Measurements from ENCODE around the gene ASF1A. TPM values are rescaled to one million over a fixed set of nuclear protein-coding genes. Genes with fewer than 3 reads are reported as not detected.

ASF1A gene
- total and polyA plus RNA-seq, 4 donors, result 5.6 to 27.0 (median 7.2) TPM

GRCh38 chr6:118875672-118876071, 18.3 kb upstream of the ASF1A start:
- Histone ChIP-seq H3K27ac (ENCODE audit: low read depth in 1 of 2, low read length in 2 of 2) (no peak overlapping the region), H3K27me3 (ENCODE audit: control insufficient read depth in 4 of 4, insufficient read depth in 4 of 4, low read length in 3 of 4) (no peaks in the 10 kb centered on the region), H3K36me3 (ENCODE audit: control insufficient read depth in 4 of 4, insufficient read depth in 3 of 4, low read depth in 1 of 4, low read length in 3 of 4) (no peaks in the 10 kb centered on the region), H3K4me3 (ENCODE audit: low read depth in 1 of 3, low read length in 3 of 3) (no peak overlapping the region), H3K9ac (ENCODE audit: low read depth in 1 of 2, low read length in 2 of 2) (no peak overlapping the region), H3K4me1 (ENCODE audit: control insufficient read depth in 4 of 4, insufficient read depth in 4 of 4, low read length in 3 of 4) (peaks cover 0 to 3% (median 0%) of the 10 kb centered on the region in 4 donors), H3K9me3 (ENCODE audit: control insufficient read depth in 4 of 4, low read length in 3 of 4) (no peaks in the 10 kb centered on the region)
- TF ChIP-seq FOXA2 (IDR thresholded peaks at IDR 0.05), result peak; percentile 81
- TF ChIP-seq FOXA1 (IDR thresholded peaks at IDR 0.05), result peak; percentile 37
- TF ChIP-seq GABPA (IDR thresholded peaks at IDR 0.05 in 1 of 2, conservative IDR thresholded peaks at IDR 0.05 in 1 of 2), result no peak
- TF ChIP-seq YY1 (IDR thresholded peaks at IDR 0.05), result peak; percentile 35
- DNase-seq (ENCODE audit: low spot score), result no peak
- 35% methylated on average over 2 of the region's 2 CpGs for WGBS

DNA sequence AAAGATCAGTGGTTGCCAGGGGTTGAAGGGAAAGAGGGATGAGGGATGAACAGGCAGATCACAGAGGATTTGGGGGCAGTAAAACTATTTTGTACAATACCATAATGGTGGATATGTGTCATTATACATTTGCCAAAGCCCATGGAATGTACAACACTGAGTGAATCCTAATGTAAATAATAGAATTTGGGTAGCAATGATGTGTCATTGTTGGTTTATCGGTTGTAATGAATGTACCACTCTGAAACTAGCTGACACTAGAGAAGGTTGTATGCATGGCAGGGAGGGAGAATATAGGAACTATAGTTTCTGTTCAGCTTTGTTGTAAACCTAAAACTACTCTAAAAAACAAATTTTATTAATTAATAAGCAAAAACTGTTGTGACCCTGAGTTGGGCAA, 17.8 kb upstream of the ASF1A start:
- H3K4me1 ChIP-seq (ENCODE audit: control insufficient read depth in 4 of 4, insufficient read depth in 4 of 4, low read length in 3 of 4), result peaks cover 0 to 3% (median 0%) of the 10 kb centered on the region in 4 donors
- TF ChIP-seq FOXA1 (IDR thresholded peaks at IDR 0.05) (no peak), JUND (IDR thresholded peaks at IDR 0.05) (no peak), SP1 (IDR thresholded peaks at IDR 0.05) (no peak), RXRA (IDR thresholded peaks at IDR 0.05) (no peak), ZBTB33 (IDR thresholded peaks at IDR 0.05) (no peak)
- TF ChIP-seq, protein P1, sequence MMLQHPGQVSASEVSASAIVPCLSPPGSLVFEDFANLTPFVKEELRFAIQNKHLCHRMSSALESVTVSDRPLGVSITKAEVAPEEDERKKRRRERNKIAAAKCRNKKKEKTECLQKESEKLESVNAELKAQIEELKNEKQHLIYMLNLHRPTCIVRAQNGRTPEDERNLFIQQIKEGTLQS (IDR thresholded peaks at IDR 0.05), result no peak
- no peaks in the 10 kb centered on the region for H3K36me3 ChIP-seq (ENCODE audit: control insufficient read depth in 4 of 4, insufficient read depth in 3 of 4, low read depth in 1 of 4, low read length in 3 of 4)
- H3K27me3 ChIP-seq (ENCODE audit: control insufficient read depth in 4 of 4, insufficient read depth in 4 of 4, low read length in 3 of 4), result no peaks in the 10 kb centered on the region
- DNase-seq (ENCODE audit: low spot score), result no peak
- no peak overlapping the region for H3K9ac ChIP-seq (ENCODE audit: low read depth in 1 of 2, low read length in 2 of 2)
- no peak overlapping the region for H3K27ac ChIP-seq (ENCODE audit: low read depth in 1 of 2, low read length in 2 of 2)
- WGBS, result 95% methylated on average over 1 of the region's 1 CpG
- H3K4me3 ChIP-seq (ENCODE audit: low read depth in 1 of 3, low read length in 3 of 3), result no peak overlapping the region
- H3K9me3 ChIP-seq (ENCODE audit: control insufficient read depth in 4 of 4, low read length in 3 of 4), result no peaks in the 10 kb centered on the region

DNA sequence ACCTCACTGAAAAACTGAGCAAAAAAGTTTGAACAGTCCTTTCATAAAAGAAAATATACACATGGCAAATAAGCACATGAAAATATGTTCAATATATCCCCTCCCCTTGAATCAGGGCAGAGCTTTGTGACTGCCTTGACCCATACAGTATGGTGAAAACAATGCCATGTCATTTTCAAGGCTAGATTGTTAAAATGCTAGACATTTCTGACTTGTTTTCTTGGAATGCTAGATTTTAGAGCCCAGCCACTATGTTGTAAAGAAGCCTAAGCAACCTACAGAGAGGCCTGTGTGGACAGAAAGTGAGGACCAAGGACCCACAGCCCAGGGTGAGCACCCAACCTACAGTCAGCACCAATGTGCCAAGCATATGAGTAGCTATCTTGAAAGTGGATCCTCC, 17.1 kb upstream of the ASF1A start:
- H3K9me3 ChIP-seq (ENCODE audit: control insufficient read depth in 4 of 4, low read length in 3 of 4), result no peaks in the 10 kb centered on the region
- H3K27me3 ChIP-seq (ENCODE audit: control insufficient read depth in 4 of 4, insufficient read depth in 4 of 4, low read length in 3 of 4), result no peaks in the 10 kb centered on the region
- H3K4me3 ChIP-seq (ENCODE audit: low read depth in 1 of 3, low read length in 3 of 3), result no peak overlapping the region
- no peak for DNase-seq (ENCODE audit: low spot score)
- no peak overlapping the region for H3K9ac ChIP-seq (ENCODE audit: low read depth in 1 of 2, low read length in 2 of 2)
- TF ChIP-seq FOXA2 (IDR thresholded peaks at IDR 0.05) (no peak), TAF1 (conservative IDR thresholded peaks at IDR 0.05) (no peak), RAD21 (IDR thresholded peaks at IDR 0.05) (no peak), MAX (IDR thresholded peaks at IDR 0.05) (no peak), GABPA (IDR thresholded peaks at IDR 0.05 in 1 of 2, conservative IDR thresholded peaks at IDR 0.05 in 1 of 2) (no peak), EGR1 (IDR thresholded peaks at IDR 0.05; ENCODE audit: low read depth in 2 of 2) (no peak), JUND (IDR thresholded peaks at IDR 0.05) (no peak), CTCF (IDR thresholded peaks at IDR 0.05; ENCODE audit: low read depth, low read length, missing input control) (no peak), ZBTB33 (IDR thresholded peaks at IDR 0.05) (no peak)
- H3K4me1 ChIP-seq (ENCODE audit: control insufficient read depth in 4 of 4, insufficient read depth in 4 of 4, low read length in 3 of 4), result peaks cover 0 to 3% (median under 1%) of the 10 kb centered on the region in 4 donors
- H3K27ac ChIP-seq (ENCODE audit: low read depth in 1 of 2, low read length in 2 of 2), result no peak overlapping the region
- no peaks in the 10 kb centered on the region for H3K36me3 ChIP-seq (ENCODE audit: control insufficient read depth in 4 of 4, insufficient read depth in 3 of 4, low read depth in 1 of 4, low read length in 3 of 4)
